NT2/D1 (cell line): ENCODE results near the gene TEAD1.
A peak's percentile ranks its signal among the peaks of the same experiment; 100 is the strongest.

ENCODE experiments used
- DNase-seq: peaks from one replicate; pipeline ENCODE4 v3.0.0-alpha.2; 2011; ENCODE audit warnings: low read depth, low spot score
- H3K27me3 ChIP-seq: 2 replicates; pipeline ENCODE4 v1.6.0; 2011; ENCODE audit warnings: mild to moderate bottlenecking; ENCODE audit not compliant: insufficient read length, insufficient read depth
- H3K36me3 ChIP-seq: 2 replicates; pipeline ENCODE4 v1.6.1; 2011; ENCODE audit warnings: mild to moderate bottlenecking, low read length, mixed read lengths; ENCODE audit not compliant: insufficient read depth, insufficient read length
- H3K4me1 ChIP-seq: 2 replicates; pipeline ENCODE4 v1.5.1; 2011; ENCODE audit not compliant: insufficient read depth, insufficient read length
- H3K4me3 ChIP-seq: 2 replicates; pipeline ENCODE4 v1.5.1; 2011; ENCODE audit warnings: low read depth; ENCODE audit not compliant: insufficient read length
- H3K9ac ChIP-seq: 2 replicates; pipeline ENCODE4 v1.6.0; 2011; ENCODE audit warnings: low read depth; ENCODE audit not compliant: insufficient read length
- H3K9me3 ChIP-seq: 2 replicates; pipeline ENCODE4 v1.5.1; 2011; ENCODE audit warnings: mild to moderate bottlenecking, low read length; ENCODE audit not compliant: insufficient read depth
- SUZ12 ChIP-seq: IDR thresholded peaks from 2 replicates; pipeline ENCODE4 v1.6.1; 2011; ENCODE audit not compliant: insufficient read length, insufficient read depth; ENCODE audit errors: extremely low read depth
- YY1 ChIP-seq: IDR thresholded peaks from 2 replicates; pipeline ENCODE4 v1.6.1; 2011; ENCODE audit not compliant: insufficient read length, insufficient read depth
- ZNF274 ChIP-seq: IDR thresholded peaks from 2 replicates; pipeline ENCODE4 v1.6.1; 2011; ENCODE audit warnings: mild to moderate bottlenecking, low read depth, low read length

TEAD1 gene

DNA sequence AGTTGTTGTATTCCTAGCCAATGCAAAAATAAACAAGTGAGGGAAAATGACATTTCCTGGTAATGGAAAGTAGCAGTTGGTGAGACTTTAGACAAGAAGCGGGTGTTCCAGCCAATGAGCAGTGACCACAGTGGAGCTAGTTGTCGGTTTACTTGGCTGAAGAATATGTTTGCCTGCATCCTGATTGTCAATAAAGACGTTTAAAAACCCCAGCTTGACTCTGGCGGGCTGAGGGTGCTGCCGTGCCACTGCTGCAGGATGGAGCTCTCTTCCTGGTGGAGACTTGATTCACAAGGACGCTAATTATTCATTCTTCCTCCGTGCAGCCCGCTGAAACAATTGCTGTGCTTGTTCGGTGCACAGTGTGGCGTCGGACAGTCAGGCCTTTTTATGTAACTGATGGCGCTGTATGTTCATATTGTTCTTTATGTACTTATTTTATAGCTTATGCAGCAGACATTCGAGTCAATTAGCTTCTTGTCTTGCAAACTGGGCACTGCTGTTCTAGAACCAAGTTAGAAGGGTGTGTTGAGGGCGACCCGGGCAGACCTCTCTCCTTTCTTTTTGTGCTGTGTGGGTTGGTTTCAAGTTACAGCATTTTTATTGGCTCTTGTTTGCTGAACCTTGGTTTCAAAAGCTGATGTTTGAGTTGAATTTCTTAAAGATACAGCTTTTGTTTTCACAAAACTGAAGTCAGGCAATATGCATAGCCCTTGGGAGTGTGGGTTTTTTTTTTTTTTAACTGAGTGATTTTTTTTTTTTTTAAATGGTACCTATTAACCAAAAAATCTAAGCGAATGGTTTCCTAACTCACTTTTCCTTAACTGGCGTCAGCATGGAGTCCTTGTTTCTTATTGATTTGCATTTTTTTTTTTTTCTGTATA lies 153.9 kb downstream of the TEAD1 start:
- no peaks in the 10 kb centered on the region for H3K36me3 ChIP-seq
- no peak for DNase-seq
- peak overlapping the region; percentile 16 for H3K9ac ChIP-seq
- peak overlapping the region; percentile 15 for H3K4me3 ChIP-seq
- H3K9me3 ChIP-seq: no peaks in the 10 kb centered on the region
- TF ChIP-seq YY1 (no peak), ZNF274 (no peak), SUZ12 (no peak)
- H3K27me3 ChIP-seq: no peaks in the 10 kb centered on the region
- peaks cover 2% of the 10 kb centered on the region for H3K4me1 ChIP-seq

DNA sequence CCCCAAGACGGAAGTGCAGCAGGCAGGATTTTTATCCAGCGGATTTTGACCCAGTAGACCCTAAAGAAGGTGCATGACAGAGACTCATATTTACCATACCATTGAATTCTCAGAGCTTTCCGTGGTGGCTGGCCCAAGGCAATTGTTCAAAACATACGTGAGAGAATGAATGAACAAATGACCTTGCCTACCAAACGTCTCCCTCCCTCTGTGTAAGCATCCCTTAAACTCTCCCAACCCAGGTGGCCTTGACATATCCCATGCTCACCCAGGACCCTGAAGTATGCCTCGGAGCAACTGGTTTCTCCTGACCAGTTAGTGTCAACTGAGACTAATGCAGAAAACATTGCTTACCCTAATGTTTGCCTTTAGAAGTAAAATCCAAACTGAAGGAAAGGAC lies 154.9 kb downstream of the TEAD1 start:
- H3K36me3 ChIP-seq: no peaks in the 10 kb centered on the region
- no peak for TF ChIP-seq ZNF274
- TF ChIP-seq SUZ12: no peak
- no peak for TF ChIP-seq YY1
- no peak overlapping the region for H3K4me3 ChIP-seq
- H3K9ac ChIP-seq: no peak overlapping the region
- H3K27me3 ChIP-seq: no peaks in the 10 kb centered on the region
- DNase-seq: no peak
- no peaks in the 10 kb centered on the region for H3K9me3 ChIP-seq
- peaks cover 2% of the 10 kb centered on the region for H3K4me1 ChIP-seq

DNA sequence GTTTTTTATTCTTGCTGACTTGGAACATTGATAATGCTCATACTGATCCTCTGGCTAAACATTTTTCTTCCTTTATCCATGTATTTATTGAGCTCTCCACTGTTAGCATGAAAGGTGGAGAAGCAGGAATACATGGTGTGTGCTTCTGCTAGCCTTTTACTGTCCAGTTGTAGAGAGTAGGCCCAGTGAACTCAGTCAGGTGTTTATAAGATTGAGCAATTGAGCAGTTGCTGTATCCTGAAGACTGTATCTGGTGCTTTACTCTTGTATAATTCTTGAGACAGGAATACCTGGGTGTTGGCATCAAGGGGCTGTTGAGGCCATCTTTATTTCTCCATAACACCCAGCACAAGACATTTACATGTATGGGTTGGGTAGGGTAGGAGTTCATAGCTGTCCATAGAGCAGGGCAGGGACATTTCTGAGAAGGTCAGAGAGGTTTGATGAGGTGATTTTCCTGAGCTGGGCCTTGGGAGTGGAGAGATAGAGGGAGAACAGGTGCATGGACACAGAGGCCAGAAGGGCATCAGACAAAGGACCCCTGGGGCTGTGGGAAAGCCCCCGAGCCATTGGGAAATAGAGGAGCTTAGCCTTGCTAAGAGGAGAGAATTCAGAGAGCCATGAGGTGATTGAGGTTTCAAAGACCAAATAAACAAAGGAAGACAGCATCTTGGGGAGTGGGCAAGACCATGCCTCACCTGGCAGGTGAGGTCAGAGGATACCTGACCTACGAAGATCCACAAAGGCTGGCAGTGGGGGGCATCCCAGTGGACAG lies 155.5 kb downstream of the TEAD1 start:
- Histone ChIP-seq H3K9me3 (no peaks in the 10 kb centered on the region), H3K36me3 (no peaks in the 10 kb centered on the region), H3K9ac (no peak overlapping the region), H3K4me1 (peaks cover 2% of the 10 kb centered on the region), H3K4me3 (no peak overlapping the region), H3K27me3 (no peaks in the 10 kb centered on the region)
- DNase-seq: no peak
- no peak for TF ChIP-seq SUZ12

DNA sequence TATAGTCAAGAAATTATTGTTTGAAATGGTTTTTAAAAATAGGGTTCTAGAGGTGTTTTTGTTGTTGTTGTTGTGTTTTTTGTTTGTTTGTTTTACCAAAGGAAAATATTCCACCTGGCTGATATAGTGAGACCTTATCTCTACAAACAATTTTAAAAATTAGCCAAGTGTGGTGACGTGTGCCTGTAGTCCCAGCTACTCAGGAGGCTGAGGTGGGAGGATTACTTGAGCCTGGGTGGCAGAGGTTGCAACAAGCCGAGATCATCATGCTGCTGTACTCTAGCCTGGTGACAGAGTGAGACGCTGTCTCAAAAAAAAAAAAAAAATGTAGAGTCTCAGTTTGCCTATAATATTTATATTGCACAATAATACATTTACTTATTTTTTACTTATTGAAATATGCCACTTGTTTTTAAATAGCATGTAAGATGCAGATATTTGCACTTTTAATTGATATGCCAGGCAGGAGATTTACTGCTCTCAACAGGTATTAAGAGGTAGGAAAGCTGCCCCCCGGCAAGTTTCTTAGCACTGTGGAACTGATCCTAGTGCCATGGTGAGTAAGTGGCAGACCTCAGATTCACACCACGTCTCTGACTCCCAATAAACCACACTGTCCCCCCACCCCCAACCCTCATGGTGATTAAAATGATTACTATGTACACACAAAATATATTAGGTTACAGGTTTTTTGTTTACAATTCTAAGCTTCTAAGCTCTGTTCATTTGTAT lies 157.4 kb downstream of the TEAD1 start:
- H3K36me3 ChIP-seq: no peaks in the 10 kb centered on the region
- no peaks in the 10 kb centered on the region for H3K27me3 ChIP-seq
- no peak for TF ChIP-seq SUZ12
- TF ChIP-seq YY1: no peak
- TF ChIP-seq ZNF274: no peak
- H3K4me3 ChIP-seq: no peak overlapping the region
- H3K9ac ChIP-seq: no peak overlapping the region
- no peaks in the 10 kb centered on the region for H3K9me3 ChIP-seq
- peaks cover 2% of the 10 kb centered on the region for H3K4me1 ChIP-seq
- DNase-seq: no peak

DNA sequence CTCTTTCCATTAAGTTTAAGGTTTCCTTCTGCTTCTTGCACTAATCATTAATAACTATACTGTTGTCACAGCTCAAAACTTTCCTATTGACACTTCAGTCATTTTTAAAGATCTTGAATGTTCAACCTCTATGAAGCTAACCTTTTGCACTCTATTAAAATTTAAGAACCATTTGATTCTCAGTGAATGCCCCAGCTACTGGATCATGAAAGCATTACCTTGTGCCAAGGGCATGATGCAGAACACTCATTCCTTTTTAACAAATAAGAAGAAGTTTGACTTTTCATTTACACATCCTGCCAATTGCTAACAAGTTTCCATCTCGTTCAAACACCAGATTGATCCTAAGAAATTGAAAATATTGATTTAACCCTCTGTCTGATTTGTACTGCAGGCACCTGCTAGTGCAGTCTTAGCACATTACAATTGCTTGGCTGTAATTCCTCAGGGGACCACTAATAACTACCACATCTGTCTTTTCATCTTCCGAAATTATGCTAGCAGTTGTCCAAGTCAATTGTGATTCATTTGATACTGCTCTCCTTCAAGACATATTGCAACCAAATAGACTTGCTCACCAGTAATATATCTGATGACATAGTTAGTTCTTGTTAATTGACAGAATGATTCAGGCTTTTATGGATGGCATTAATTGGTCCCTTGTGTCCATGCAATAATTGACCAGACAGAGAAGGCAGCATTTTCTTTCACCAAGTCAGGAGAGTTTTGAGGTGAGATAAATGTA lies 158.4 kb downstream of the TEAD1 start:
- no peaks in the 10 kb centered on the region for H3K27me3 ChIP-seq
- H3K4me1 ChIP-seq: peaks cover 2% of the 10 kb centered on the region
- H3K4me3 ChIP-seq: no peak overlapping the region
- H3K9ac ChIP-seq: no peak overlapping the region
- TF ChIP-seq SUZ12 (no peak), YY1 (no peak), ZNF274 (no peak)
- no peaks in the 10 kb centered on the region for H3K9me3 ChIP-seq
- no peaks in the 10 kb centered on the region for H3K36me3 ChIP-seq
- no peak for DNase-seq

DNA sequence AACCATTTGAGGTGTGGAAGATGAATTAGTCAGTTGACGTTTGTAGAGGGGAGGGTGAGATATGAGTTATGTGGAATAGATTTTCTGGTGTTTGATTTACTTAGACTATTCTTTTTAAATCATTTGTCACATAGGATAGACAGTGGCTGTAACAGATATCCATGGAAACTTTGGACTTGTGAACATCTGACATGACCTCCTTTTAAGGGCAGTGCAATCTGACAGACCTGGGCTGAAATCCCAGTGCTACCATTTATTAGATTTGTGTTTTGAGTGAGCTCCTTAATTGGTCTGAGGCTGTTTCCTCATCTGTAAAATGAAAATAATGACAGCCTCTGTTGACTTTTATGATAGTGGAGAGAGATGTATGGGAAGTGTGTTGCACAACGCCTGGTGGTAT lies 159.9 kb downstream of the TEAD1 start:
- Histone ChIP-seq H3K4me3 (no peak overlapping the region), H3K27me3 (no peaks in the 10 kb centered on the region), H3K36me3 (no peaks in the 10 kb centered on the region), H3K9me3 (no peaks in the 10 kb centered on the region), H3K4me1 (peaks cover 1% of the 10 kb centered on the region), H3K9ac (no peak overlapping the region)
- no peak for DNase-seq
- no peak for TF ChIP-seq SUZ12
- no peak for TF ChIP-seq ZNF274

DNA sequence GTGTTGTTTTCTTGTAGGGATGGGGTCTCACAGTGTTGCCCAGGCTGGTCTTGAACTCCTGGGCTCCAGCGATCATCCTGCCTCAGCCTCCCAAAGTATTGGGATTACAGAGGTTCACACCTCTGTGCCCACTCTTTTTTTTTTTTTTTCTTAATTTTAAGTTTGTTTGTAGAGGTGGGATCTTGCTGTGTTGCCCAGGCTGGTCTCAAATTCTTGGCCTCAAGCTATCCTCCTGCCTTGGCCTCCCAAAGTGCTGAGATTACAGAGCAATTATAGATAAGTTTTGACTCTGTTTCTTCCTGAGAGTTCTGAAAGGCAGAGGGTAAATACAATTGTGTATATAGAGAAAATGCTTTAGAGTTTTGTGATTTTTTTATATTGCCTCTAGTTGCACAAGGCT lies 160.4 kb downstream of the TEAD1 start:
- Histone ChIP-seq H3K9ac (no peak overlapping the region), H3K36me3 (no peaks in the 10 kb centered on the region), H3K27me3 (no peaks in the 10 kb centered on the region), H3K4me1 (no peaks in the 10 kb centered on the region), H3K4me3 (no peak overlapping the region), H3K9me3 (no peaks in the 10 kb centered on the region)
- no peak for DNase-seq
- TF ChIP-seq ZNF274 (no peak), YY1 (no peak), SUZ12 (no peak)
